OCI-LY1 (cell line): ENCODE results near the gene RPS19BP1.

Experiments
- CTCF ChIP-seq: fragments of 200-600 bp; sonication (generic), shearing (Covaris generic); IDR thresholded peaks from 2 replicates; pipeline ENCODE4 v1.5.1; 2017; ENCODE audit warnings: mild to moderate bottlenecking, antibody characterized with exemption, low read length, moderate library complexity, mixed read lengths
- EZH2 ChIP-seq: fragments of 200-600 bp; sonication (generic), shearing (Covaris generic); IDR thresholded peaks from 2 replicates; pipeline ENCODE4 v1.8.0; 2017; ENCODE audit warnings: borderline replicate concordance, mixed run types, mild to moderate bottlenecking, antibody characterized with exemption, low read length, moderate library complexity, mixed read lengths

- TF ChIP-seq CTCF = no peak
- TF ChIP-seq EZH2 = no peak
Observed at GRCh38 chr22:39524089-39524752, 8.3 kb downstream of the RPS19BP1 start.
